Esophagus squamous epithelium (tissue), 5 donors: ENCODE data around the gene TRMT11. TPM values are rescaled to one million over a fixed set of nuclear protein-coding genes. Genes with fewer than 3 reads are reported as not detected.
"Not testable (repeated sequence)": the region's sequence is repeated elsewhere in the genome, so short reads cannot be mapped to it uniquely, and the experiment has no call there.

Source experiments
- DNase-seq: peaks from one replicate; lab custom pipeline; 2025; lab: John Stamatoyannopoulos, UW
- H3K27ac ChIP-seq, 4 donors: fragments of 200-600 bp; sonication (generic); one replicate each; pipeline ENCODE4 v1.5.1; 2016 to 2019; ENCODE audit warnings: mild to moderate bottlenecking in 1 of 4
- H3K27me3 ChIP-seq, 4 donors: fragments of 200-600 bp; sonication (generic); 1 replicate in 3 of 4; 2 replicates in 1 of 4; pipeline versions ENCODE4 v1.5.1 to v1.6.0; 2017 to 2021; ENCODE audit warnings: antibody characterized with exemption in 1 of 4
- H3K36me3 ChIP-seq, 3 donors: fragments of 200-600 bp; sonication (generic); one replicate each; pipeline ENCODE4 v1.5.1; 2016 to 2019
- H3K4me1 ChIP-seq, 3 donors: fragments of 200-600 bp; sonication (generic); one replicate each; pipeline ENCODE4 v1.5.1; 2017 to 2019
- H3K4me3 ChIP-seq, 4 donors: fragments of 200-600 bp; sonication (generic); 1 replicate in 3 of 4; 2 replicates in 1 of 4; pipeline ENCODE4 v1.5.1; 2016 to 2019; ENCODE audit warnings: mild to moderate bottlenecking in 2 of 4, moderate library complexity in 1 of 4
- H3K9me3 ChIP-seq, 3 donors: fragments of 200-600 bp; sonication (generic); one replicate each; pipeline ENCODE4 v1.5.1; 2016 to 2019
- POLR2A ChIP-seq, 4 donors: fragments of 450-650 bp; IDR thresholded peaks; one replicate each; pipeline ENCODE4 v1.6.1; 2017; ENCODE audit warnings: antibody characterized with exemption in 4 of 4, mild to moderate bottlenecking in 4 of 4, moderate library complexity in 3 of 4
- WGBS, 2 donors: methylation state at CpG; one replicate each; pipeline ENCODE4 v1.1.5; 2018; 5-methylcytosine and 5-hydroxymethylcytosine counted together
- intact Hi-C: fragments of 100-400 bp; cut with DNase I; formaldehyde crosslinking; loops from one replicate; pipeline ENCODE4 v1.15.0; 2022
- total RNA-seq, 4 donors: library from RNA; depleted of rRNA; stranded (reverse); fragments of >200 nt; gene quantifications; one replicate each; pipeline ENCODE4 v1.1.0, GENCODE V29; 2016
- TF ChIP-seq, protein P1 (sequence below), 6 experiments: fragments of 450-650 bp in 4 of 6; fragments of 200-600 bp in 2 of 6; sonication (generic) in 2 of 6; IDR thresholded peaks; one replicate each; pipeline ENCODE4 v1.5.1; 2016 to 2019; ENCODE audit warnings: antibody characterized with exemption in 6 of 6, mild to moderate bottlenecking in 4 of 6, moderate library complexity in 4 of 6
- donor health status: DM: yes; HTN: yes; CAD: no.

TRMT11 gene
- total RNA-seq, 4 donors from 2014 or later = 7.8 to 23.3 (median 17.2) TPM

DNA sequence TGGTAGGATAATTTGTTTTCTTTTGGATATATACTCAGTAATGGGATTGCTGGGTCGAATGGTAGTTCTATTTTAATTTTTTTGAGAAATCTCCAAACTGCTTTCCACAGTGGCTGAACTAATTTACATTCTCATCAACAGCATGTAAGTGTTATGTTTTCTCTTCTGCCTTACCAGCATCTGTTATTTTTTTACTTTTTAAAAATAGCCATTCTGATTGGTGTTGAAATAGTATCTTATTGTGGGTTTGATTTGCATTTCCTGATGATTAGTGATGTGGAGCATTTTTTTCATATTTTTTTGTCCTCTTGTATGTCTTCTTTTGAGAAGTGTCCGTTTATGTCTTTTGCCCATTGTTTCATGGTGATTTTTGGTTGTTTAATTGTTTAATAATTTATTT is 17.8 kb upstream of the TRMT11 start:
- Histone ChIP-seq H3K27me3 (no peaks in the 10 kb centered on the region), H3K9me3 (no peaks in the 10 kb centered on the region), H3K36me3 (peaks cover 0 to 47% (median 0%) of the 10 kb centered on the region in 3 donors), H3K27ac (no peak overlapping the region), H3K4me3 (no peak overlapping the region), H3K4me1 (peaks cover 0 to 7% (median 0%) of the 10 kb centered on the region in 3 donors)
- intact Hi-C loops = no loop called here
- no peak for DNase-seq
- 58 to 81% methylated on average over 2 of the region's 2 CpGs for WGBS, 2 donors
- TF ChIP-seq POLR2A (IDR thresholded peaks at IDR 0.05) = no peak
- TF ChIP-seq, protein P1, sequence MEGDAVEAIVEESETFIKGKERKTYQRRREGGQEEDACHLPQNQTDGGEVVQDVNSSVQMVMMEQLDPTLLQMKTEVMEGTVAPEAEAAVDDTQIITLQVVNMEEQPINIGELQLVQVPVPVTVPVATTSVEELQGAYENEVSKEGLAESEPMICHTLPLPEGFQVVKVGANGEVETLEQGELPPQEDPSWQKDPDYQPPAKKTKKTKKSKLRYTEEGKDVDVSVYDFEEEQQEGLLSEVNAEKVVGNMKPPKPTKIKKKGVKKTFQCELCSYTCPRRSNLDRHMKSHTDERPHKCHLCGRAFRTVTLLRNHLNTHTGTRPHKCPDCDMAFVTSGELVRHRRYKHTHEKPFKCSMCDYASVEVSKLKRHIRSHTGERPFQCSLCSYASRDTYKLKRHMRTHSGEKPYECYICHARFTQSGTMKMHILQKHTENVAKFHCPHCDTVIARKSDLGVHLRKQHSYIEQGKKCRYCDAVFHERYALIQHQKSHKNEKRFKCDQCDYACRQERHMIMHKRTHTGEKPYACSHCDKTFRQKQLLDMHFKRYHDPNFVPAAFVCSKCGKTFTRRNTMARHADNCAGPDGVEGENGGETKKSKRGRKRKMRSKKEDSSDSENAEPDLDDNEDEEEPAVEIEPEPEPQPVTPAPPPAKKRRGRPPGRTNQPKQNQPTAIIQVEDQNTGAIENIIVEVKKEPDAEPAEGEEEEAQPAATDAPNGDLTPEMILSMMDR (IDR thresholded peaks at IDR 0.05) = no peak

DNA sequence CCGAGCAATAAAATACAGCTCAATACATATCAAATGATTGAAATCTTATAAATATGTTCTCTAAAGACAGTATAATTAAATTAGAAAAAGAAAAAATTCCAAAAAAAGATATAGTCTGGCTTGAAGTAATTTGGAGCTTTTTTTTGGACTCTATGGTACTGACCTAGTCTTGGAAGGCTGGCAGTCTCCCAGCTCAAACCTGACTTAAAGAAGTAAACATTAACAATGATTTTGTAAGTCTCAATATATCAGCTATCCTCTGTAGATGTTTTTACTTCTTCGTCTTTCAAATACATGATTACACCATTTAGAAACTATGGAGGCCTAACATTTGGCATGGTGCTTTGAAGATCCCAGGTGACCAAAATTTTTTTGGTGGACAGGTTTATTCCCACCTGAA is 15.6 kb upstream of the TRMT11 start:
- WGBS, 2 donors = 0 to 59% methylated on average over 2 of the region's 2 CpGs
- H3K27ac ChIP-seq = no peak overlapping the region
- no peaks in the 10 kb centered on the region for H3K9me3 ChIP-seq
- TF ChIP-seq, protein P1 (IDR thresholded peaks at IDR 0.05) = no peak
- no peak for TF ChIP-seq POLR2A (IDR thresholded peaks at IDR 0.05)
- DNase-seq = no peak
- H3K36me3 ChIP-seq = peaks cover 0 to 63% (median 10%) of the 10 kb centered on the region in 3 donors
- no peaks in the 10 kb centered on the region for H3K4me1 ChIP-seq
- intact Hi-C loops = no loop called here
- H3K4me3 ChIP-seq = no peak overlapping the region
- H3K27me3 ChIP-seq = no peaks in the 10 kb centered on the region

DNA sequence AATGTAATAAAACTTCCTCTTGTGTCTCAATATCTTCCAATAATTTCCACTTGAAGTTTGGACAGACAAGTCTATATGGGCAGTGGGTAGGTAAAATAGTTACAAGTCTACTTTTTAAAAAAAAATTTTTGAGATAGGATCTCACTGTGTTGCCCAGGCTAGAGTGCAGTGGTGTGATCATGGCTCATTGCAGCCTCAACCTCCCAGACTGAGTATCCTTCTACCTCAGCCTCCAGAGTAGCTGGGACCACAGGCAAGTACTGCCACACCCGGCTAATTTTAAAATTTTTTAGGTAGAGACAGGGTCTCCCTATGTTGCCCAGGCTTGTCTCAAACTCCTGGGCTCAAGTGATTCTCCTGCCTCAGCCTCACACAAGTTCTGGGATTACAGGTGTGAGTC is 13.9 kb upstream of the TRMT11 start:
- peaks cover 0 to 66% (median 10%) of the 10 kb centered on the region in 3 donors for H3K36me3 ChIP-seq
- H3K4me1 ChIP-seq, H3K27me3 ChIP-seq, H3K4me3 ChIP-seq, intact Hi-C loops, H3K27ac ChIP-seq, DNase-seq, H3K9me3 ChIP-seq: not testable (repeated sequence)
- WGBS, 2 donors = 33 to 87% methylated on average over 1 of the region's 1 CpG

DNA sequence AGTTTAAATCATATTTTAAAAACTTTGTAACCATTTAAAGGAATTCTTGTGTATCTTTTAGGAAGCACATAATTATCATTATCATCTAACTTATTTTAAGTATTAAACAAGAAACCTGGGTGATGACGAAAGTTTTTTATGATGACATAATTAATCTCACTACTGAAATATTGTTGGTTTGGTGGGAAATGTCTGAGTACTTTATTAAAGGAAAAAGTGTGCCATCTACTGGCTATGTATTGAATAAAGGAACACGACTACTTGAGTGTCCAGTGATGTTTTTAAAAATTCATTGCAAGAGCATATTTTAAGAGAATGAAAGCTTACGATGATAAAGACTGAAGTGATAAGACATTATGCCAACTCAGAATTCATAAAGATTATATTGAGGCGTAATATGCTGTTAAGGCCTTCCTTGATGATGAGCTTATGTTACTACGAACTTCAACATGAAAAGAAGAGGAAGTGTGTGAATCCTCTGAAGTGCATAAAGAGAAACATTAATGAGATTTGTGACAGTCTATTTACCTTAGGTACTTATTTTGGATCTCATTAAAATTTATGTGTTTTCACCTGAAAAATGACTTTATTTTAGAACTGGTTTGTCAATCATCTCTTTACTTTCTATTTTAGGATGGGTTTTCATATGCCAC is 12.0 kb upstream of the TRMT11 start:
- no peaks in the 10 kb centered on the region for H3K9me3 ChIP-seq
- peaks cover 0 to 63% (median 10%) of the 10 kb centered on the region in 3 donors for H3K36me3 ChIP-seq
- intact Hi-C loops = no loop called here
- no peak for DNase-seq
- 30 to 34% methylated on average over 5 of the region's 5 CpGs for WGBS, 2 donors
- no peaks in the 10 kb centered on the region for H3K4me1 ChIP-seq
- TF ChIP-seq, protein P1 (IDR thresholded peaks at IDR 0.05) = peak in 5 of 6 experiments; percentile 26 to 63 (median 56)
- TF ChIP-seq POLR2A (IDR thresholded peaks at IDR 0.05) = no peak
- no peak overlapping the region for H3K4me3 ChIP-seq
- H3K27ac ChIP-seq = no peak overlapping the region
- no peaks in the 10 kb centered on the region for H3K27me3 ChIP-seq

DNA sequence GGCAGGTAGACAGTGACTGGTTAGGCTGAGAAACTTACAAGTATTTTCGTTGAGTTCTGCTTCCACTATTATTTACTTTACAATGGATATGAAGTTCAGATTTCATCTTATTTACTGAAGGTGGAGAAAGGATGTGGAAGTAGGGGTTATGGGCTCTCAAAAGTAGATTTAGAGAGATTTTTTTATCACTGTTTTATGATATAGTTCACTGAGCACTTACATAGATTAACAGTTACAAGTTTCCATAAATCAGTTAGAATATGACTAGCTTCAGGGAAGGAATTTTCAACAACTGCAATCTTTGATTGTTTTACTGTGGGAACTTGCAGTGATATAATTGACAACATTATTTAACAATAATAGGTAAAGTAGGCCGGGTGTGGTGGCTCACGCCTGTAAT is 7.2 kb upstream of the TRMT11 start:
- Histone ChIP-seq H3K27ac (no peak overlapping the region), H3K27me3 (no peaks in the 10 kb centered on the region), H3K4me1 (no peaks in the 10 kb centered on the region), H3K36me3 (peaks cover 0 to 63% (median 10%) of the 10 kb centered on the region in 3 donors), H3K4me3 (no peak overlapping the region), H3K9me3 (no peaks in the 10 kb centered on the region)
- DNase-seq = no peak
- no peak for TF ChIP-seq POLR2A (IDR thresholded peaks at IDR 0.05)
- TF ChIP-seq, protein P1 (IDR thresholded peaks at IDR 0.05) = no peak
- 82% methylated on average over 3 of the region's 3 CpGs for WGBS, 2 donors
- intact Hi-C loops = no loop called here
